Raji (cell line): ENCODE measurements around the gene PRR4.

Source experiments
- POLR2A ChIP-seq: IDR thresholded peaks from 2 replicates; pipeline ENCODE4 v1.6.1; 2011; ENCODE audit warnings: low read depth, low read length, control low read depth; ENCODE audit not compliant: insufficient read depth

PRR4 gene, protein sequence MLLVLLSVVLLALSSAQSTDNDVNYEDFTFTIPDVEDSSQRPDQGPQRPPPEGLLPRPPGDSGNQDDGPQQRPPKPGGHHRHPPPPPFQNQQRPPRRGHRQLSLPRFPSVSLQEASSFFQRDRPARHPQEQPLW

DNA sequence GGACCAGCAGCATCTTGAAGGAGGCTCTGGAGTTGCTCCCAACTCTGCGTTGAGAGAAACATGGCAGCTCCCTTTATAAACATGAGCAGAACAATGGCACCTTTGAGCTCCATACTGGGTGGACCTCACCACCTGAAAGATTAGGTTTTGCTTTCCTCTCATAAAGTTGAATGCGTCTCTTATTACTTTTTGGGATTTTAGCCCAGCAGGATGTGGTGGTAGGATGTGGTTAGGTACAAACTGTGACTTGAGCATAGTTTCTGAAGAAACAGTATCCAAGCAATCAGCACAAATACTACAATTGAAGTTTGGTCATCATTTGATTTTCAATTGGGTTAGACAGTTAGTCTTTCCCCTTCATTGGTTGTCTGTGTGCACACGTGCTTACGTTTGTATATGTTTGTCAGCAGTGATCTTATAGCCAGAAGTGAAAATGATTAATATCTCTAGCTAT, at the start of gene PRR4:
Gene PRR4, minus strand, starts transcription at position 51 of the 454 bp plus-strand sequence. Its CDS starts 38 bp downstream, at position 13.
- TF ChIP-seq POLR2A, result no peak

- no peak for TF ChIP-seq POLR2A
Measured at GRCh38 chr12:10896854-10897253, 47.6 kb upstream of the PRR4 start.

- TF ChIP-seq POLR2A, result no peak
Measured at GRCh38 chr12:10891937-10892336, 42.7 kb upstream of the PRR4 start.

GRCh38 chr12:10889226-10889625, 40.0 kb upstream of the PRR4 start:
- no peak for TF ChIP-seq POLR2A

DNA sequence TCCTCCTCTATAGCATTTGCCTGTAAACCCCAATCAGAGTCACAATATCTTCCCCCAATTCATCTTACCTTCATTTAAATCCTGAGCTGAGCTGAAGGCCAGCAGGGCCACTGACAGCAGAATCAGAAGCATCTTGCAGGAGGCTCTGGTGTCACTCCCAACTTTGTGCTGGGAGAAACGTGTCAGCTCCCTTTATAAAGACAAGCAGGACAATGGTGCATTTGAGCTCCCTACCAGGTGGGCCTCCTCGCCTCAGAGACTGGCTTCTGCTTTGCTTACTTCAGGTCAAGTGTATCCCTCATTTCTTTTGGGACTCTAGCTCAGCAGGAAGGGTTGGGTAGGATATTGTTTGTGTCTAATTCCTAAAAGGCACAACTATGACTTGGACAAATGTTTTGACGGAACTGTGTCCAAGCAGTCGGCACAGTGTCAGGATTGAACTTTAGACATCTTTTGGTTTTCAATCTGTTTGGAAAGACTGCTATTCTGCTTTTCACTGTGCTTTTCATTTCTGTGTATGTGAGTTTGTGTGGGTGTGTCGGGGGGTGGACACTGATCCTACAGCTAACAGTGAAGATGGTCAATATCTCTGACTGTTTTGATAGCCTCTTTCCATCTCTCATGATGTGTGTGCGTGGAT, 34.9 kb upstream of the PRR4 start, which contains the start of gene PRH1:
Gene PRH1, minus strand, starts transcription at position 170 of the 640 bp plus-strand sequence. Its CDS starts 38 bp downstream, at position 132.
- TF ChIP-seq POLR2A, result no peak

DNA sequence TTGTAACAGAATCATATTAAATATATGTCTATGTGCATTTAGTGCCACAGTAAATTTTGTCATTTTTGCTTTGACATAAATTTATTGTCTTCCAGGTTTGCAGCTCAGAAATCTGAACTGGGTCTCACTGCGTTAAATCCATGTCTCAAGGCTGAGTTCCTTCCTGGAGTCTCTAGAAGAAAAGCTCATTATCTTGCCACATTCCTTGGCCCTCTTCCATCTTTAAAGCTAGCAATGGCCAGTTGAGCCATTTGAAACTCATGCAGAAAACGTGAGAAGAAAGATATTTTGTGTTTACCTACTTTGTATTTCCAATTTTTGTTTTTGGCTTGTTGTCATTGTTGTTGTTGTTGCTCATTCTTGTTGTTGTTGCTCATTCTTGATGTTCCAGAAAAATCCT, 24.1 kb upstream of the PRR4 start:
- TF ChIP-seq POLR2A, result no peak

GRCh38 chr12:10867381-10867780, 18.1 kb upstream of the PRR4 start:
- TF ChIP-seq POLR2A, result no peak

GRCh38 chr12:10863512-10864218, 14.4 kb upstream of the PRR4 start:
- TF ChIP-seq POLR2A, result no peak

DNA sequence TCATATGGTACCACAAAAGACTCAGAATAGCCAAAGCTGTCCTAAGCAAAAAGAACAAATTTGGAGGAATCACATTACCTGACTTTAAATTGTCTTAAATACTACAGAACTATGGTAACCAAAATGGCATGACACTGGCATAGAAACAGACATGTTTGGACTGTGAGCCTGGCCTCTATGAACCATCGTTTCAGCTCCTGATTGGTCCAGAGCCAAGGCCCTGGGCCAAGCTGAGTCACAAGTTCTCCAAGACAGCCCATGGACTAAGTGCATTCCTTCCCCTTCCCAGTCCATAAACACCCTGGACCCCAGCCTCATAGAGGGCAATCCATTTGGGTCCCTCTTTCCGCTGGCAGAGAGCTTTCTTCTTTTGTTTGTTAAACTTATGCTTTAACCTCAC, 12.1 kb upstream of the PRR4 start:
- no peak for TF ChIP-seq POLR2A

DNA sequence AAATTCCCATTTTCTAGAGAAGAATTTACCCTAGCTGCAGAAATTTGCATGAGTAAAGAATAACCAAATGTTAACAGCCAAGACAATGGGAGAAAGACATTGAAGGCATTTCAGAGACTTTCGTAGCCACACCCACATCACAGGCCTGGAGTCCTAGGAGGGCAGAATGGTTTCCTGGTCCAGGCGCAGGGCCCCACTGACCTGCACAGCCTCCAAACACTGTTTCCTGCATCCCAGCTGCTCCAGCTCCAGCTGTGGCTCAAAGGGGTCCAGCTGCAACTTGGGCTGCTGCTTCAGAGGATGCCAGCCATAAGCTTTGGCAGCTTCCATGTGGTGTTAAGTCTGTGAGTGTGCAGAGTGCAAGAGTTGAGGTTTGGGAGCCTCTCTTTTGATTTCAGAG, 6.5 kb upstream of the PRR4 start:
- TF ChIP-seq POLR2A, result no peak

GRCh38 chr12:10853776-10854175, 4.5 kb upstream of the PRR4 start:
- no peak for TF ChIP-seq POLR2A

DNA sequence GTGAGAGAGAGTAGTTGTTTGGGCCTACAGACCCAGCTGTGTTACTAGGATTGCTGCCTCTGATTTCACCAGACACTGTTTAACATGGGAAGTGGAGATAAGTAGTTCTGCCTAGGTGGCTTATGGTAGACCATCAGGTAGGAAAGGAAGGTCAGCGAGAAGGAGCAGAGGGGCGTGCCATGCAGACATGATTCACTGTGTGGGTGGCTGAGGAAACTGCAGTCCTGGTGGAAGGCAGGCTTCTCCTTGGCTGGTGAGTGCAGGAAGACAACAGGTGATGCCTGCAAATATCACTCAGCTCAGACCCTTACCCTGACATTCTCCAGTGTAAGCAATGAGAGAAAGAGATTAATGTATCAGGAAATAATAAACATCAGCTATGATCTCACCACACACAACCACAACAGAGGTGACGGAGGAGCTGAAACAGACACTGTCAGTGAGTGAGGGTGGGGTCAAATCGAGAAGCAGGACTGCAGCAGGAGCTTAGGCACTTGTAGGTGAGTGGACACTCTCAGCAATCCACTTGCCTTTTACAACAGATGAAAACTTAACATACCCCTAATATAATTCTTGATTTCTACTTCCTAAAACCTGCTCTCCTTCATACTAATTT, 2.1 kb upstream of the PRR4 start:
- no peak for TF ChIP-seq POLR2A

- TF ChIP-seq POLR2A, result no peak
Measured at GRCh38 chr12:10847744-10848143, 1.5 kb downstream of the PRR4 start.

GRCh38 chr12:10842862-10843261, 6.4 kb downstream of the PRR4 start:
- TF ChIP-seq POLR2A, result no peak

DNA sequence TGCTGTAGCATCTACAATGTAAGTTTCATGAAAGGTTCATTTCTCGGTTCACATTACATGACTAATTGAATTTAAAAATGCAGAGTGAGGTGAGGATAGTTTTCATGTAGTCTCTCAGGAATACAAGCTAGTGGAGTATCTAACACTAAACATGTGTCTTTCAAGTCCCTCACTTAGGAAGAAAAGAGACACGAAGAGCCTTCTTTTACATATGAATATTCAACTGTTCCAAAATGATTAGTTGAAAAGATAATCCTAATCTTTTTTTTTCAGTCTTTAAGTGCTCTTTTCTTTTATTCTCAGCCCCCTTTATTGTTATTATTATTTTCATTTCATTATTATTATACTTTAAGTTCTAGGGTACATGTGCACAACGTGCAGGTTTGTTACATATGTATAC, 10.8 kb downstream of the PRR4 start:
- no peak for TF ChIP-seq POLR2A

DNA sequence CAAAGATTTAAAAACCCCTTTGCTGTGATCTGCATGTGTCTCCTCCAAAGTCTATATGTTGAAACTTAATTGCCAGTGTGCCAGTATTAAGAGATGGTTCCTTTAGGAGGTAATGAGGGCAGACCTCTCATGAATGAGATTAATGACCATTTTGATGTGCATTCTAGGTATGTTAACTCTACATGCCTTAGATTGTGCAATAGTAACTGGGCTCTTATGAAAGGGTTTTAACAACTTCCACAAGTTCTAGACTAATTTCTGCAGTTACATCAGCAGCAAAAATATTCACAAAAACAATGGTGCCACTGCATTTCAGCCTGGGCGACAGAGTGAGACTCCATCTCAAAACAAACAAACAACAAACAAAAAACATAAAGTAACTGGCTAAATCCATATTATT, 19.3 kb downstream of the PRR4 start:
- TF ChIP-seq POLR2A, result no peak
